ENCODE results near the gene PSMG3.

PSMG3 gene

DNA sequence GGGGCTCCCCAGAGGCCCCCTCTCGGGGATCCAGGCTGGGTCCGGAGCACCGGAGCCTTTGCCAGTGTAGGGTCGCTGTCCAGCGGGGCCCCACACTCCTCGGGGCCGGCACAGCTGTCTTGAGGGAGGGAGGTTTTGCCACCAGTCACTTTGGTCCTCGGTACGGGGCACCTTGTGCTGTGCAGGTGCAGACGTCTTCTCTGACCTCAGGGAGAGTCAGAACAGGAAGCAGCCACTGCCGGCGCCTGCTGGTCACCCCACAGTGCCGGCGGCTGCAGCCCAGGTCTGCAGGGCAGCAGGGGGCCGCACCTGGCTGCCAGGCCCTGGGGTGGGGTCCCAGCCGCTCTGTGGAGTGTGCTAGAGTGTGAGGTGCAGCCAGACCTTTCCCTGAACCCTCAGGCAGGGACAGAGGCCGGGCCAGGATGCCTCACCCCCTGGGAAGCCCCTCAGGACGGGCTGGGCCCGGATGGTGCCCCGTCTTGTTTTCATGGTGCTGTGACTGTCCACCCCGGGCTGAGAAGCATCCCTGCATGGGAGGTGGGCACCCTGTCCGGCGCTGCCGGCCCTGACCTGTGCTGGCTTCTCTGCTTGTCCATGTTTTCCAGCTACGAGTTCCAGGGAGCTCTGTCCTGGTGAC, 31.2 kb downstream of the PSMG3 start:
- Histone ChIP-seq H3K36me3 (ENCODE audit: control insufficient read depth, insufficient read depth, low read length) (no peaks in the 10 kb centered on the region), H3K4me1 (ENCODE audit: control insufficient read depth, low read depth, low read length) (peaks cover 3% of the 10 kb centered on the region), H3K79me2 (ENCODE audit: control insufficient read depth, insufficient read depth, low read length) (peaks cover 2% of the 10 kb centered on the region), H3K56ac (ENCODE audit: low read length) (no peak overlapping the region), H4K5ac (ENCODE audit: low read length) (no peak overlapping the region), H2BK120ac (ENCODE audit: low read depth, low read length) (no peak overlapping the region), H3K9ac (ENCODE audit: low read length) (no peak overlapping the region), H3K27me3 (ENCODE audit: insufficient read depth, low read length, poor library complexity) (no peaks in the 10 kb centered on the region), H3K27ac (ENCODE audit: low read depth, low read length) (no peak overlapping the region), H2BK15ac (replicated peaks; ENCODE audit: low read depth) (no peak overlapping the region), H2AK5ac (ENCODE audit: low read length) (no peak overlapping the region), H3K23ac (ENCODE audit: low read length) (no peak overlapping the region), H3K18ac (ENCODE audit: low read length) (no peak overlapping the region), H4K8ac (ENCODE audit: low read depth, low read length) (no peak overlapping the region), H2BK5ac (ENCODE audit: low read length) (no peak overlapping the region), H3K4me2 (ENCODE audit: low read length) (no peak overlapping the region), H3K79me1 (ENCODE audit: low read length) (no peaks in the 10 kb centered on the region), H3K4me3 (ENCODE audit: low read length) (no peak overlapping the region), H3K4ac (ENCODE audit: low read depth, low read length) (no peak overlapping the region)
- no peak for DNase-seq
- WGBS (ENCODE audit: extremely low coverage, insufficient coverage, low lambda C conversion rate) = no CpG with 5 or more reads among the region's 25 CpGs

DNA sequence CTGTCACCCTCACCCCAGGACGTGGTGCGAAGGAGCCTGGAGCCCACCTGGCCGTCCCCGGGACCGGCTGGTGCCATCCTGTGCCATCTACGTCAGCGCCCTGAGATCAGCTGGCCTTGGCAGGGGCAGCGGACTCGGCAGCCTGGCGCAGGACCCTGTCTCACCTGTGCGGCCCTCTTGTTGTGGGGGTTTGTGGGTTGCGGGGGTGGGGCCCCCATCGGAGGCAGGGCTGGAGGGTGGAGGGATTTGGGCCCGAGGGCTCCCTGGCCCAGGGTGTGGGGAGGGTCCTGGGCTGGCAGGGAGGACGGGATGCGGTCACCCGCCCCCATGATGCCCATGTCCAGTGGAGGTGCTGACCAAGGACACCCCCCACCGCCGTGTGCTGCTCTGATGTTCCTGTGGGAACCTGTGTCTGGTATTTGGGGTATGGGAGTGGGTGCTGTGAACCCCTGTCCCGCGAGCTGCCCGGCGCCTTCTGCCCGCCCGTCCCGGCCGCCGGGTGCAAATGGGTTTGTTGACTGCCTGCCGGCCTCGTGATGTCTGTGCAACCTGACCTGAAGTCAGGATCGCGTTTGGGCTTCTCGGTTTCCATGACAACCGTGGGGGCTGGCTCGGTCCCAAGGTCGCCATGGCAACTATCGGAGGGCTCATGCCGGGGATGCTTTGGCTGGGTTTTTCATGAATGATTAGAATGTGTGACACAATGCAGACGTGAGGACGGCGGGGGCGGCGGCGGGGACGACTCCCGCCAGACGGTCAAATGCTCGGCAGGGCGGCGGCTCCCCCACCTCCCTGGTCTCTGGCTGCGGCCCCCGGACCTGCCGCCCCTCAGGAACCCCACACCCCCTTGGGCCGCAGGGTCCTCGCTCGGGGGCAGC, 32.1 kb downstream of the PSMG3 start:
- H2AK5ac ChIP-seq (ENCODE audit: low read length) = no peak overlapping the region
- H3K4me1 ChIP-seq (ENCODE audit: control insufficient read depth, low read depth, low read length) = peaks cover 5% of the 10 kb centered on the region
- no peak overlapping the region for H2BK120ac ChIP-seq (ENCODE audit: low read depth, low read length)
- no peak overlapping the region for H3K4me2 ChIP-seq (ENCODE audit: low read length)
- peak overlapping the region; percentile 89 for H3K23ac ChIP-seq (ENCODE audit: low read length)
- peak overlapping the region; percentile 22 for H3K18ac ChIP-seq (ENCODE audit: low read length)
- no peaks in the 10 kb centered on the region for H3K36me3 ChIP-seq (ENCODE audit: control insufficient read depth, insufficient read depth, low read length)
- H3K56ac ChIP-seq (ENCODE audit: low read length) = peak overlapping the region; percentile 73
- H3K9ac ChIP-seq (ENCODE audit: low read length) = peak overlapping the region; percentile 47
- H2BK15ac ChIP-seq (replicated peaks; ENCODE audit: low read depth) = no peak overlapping the region
- H4K8ac ChIP-seq (ENCODE audit: low read depth, low read length) = no peak overlapping the region
- peak overlapping the region; percentile 56 for H3K27ac ChIP-seq (ENCODE audit: low read depth, low read length)
- no peak overlapping the region for H3K4me3 ChIP-seq (ENCODE audit: low read length)
- no CpG with 5 or more reads among the region's 56 CpGs for WGBS (ENCODE audit: extremely low coverage, insufficient coverage, low lambda C conversion rate)
- H3K27me3 ChIP-seq (ENCODE audit: insufficient read depth, low read length, poor library complexity) = no peaks in the 10 kb centered on the region
- peak overlapping the region; percentile 28 for H3K4ac ChIP-seq (ENCODE audit: low read depth, low read length)
- H4K5ac ChIP-seq (ENCODE audit: low read length) = no peak overlapping the region
- H3K79me2 ChIP-seq (ENCODE audit: control insufficient read depth, insufficient read depth, low read length) = peaks cover 7% of the 10 kb centered on the region
- DNase-seq = peak; percentile 92
- H2BK5ac ChIP-seq (ENCODE audit: low read length) = no peak overlapping the region
- H3K79me1 ChIP-seq (ENCODE audit: low read length) = no peaks in the 10 kb centered on the region

DNA sequence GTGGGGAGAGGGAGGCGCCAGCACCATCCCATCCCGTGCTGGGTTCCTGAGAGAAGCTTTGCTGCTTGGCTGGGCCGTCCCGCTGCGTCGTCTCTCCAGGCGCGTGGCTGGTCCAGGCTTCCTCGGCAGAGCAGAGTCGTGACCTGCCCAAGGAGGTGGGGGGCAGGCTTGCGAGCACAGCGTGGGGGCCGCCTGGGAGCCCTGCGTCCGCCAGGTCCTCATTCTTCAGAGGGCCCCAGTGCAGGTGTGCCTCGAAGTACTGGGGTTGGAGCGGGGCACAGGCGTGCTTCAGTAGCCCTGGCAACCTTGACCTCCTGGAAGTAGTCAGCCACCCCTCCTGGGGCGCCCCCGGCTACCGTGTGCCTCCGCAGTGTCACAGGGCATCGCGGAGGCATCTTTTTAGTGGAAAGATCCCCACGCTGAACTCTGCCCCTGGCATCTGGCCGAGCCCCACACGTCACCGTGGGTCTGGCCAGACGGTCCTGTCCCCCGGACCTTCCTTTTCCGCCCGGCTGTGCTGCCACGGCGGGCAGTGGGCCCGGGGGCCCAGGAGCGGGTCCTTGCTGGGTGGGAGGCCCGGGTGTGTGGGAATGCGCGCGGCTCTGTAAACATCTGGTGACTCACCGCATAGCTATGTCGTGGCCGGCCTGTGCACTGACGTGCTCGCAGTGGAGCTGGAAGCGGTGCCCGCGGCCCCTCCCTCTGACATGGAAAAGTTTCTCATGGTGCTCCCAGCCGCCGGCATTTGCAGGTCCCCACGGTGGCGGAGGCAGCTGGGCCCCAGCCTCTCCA, 32.9 kb downstream of the PSMG3 start:
- Histone ChIP-seq H3K4me1 (ENCODE audit: control insufficient read depth, low read depth, low read length) (peaks cover 5% of the 10 kb centered on the region), H3K4me2 (ENCODE audit: low read length) (no peak overlapping the region), H3K27me3 (ENCODE audit: insufficient read depth, low read length, poor library complexity) (no peaks in the 10 kb centered on the region), H3K36me3 (ENCODE audit: control insufficient read depth, insufficient read depth, low read length) (no peaks in the 10 kb centered on the region), H2AK5ac (ENCODE audit: low read length) (no peak overlapping the region), H3K4ac (ENCODE audit: low read depth, low read length) (no peak overlapping the region), H3K56ac (ENCODE audit: low read length) (peak overlapping the region; percentile 73), H3K79me2 (ENCODE audit: control insufficient read depth, insufficient read depth, low read length) (peaks cover 7% of the 10 kb centered on the region), H2BK15ac (replicated peaks; ENCODE audit: low read depth) (no peak overlapping the region), H3K79me1 (ENCODE audit: low read length) (no peaks in the 10 kb centered on the region), H3K23ac (ENCODE audit: low read length) (peak overlapping the region; percentile 89), H4K5ac (ENCODE audit: low read length) (no peak overlapping the region), H3K4me3 (ENCODE audit: low read length) (no peak overlapping the region), H2BK5ac (ENCODE audit: low read length) (no peak overlapping the region), H4K8ac (ENCODE audit: low read depth, low read length) (no peak overlapping the region), H3K27ac (ENCODE audit: low read depth, low read length) (peak overlapping the region; percentile 56), H2BK120ac (ENCODE audit: low read depth, low read length) (no peak overlapping the region), H3K9ac (ENCODE audit: low read length) (peak overlapping the region; percentile 47), H3K18ac (ENCODE audit: low read length) (peak overlapping the region; percentile 22)
- WGBS (ENCODE audit: extremely low coverage, insufficient coverage, low lambda C conversion rate) = no CpG with 5 or more reads among the region's 52 CpGs
- peak; percentile 95 for DNase-seq

DNA sequence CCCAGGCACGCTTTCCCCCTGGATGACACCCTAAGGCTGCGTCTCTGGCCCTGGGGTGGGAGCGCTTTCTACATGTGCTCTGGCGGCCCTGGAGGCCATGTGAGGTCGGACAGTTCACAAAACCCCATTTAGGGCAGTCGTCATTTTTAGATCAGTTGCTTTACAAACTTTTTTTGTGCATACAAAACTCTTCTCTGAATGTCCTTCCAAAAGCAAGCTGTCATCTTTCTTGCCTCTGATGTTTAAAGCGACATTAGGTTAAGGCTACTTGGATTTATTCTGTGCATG, 33.4 kb downstream of the PSMG3 start:
- H2AK5ac ChIP-seq (ENCODE audit: low read length) = no peak overlapping the region
- H4K8ac ChIP-seq (ENCODE audit: low read depth, low read length) = no peak overlapping the region
- H3K27ac ChIP-seq (ENCODE audit: low read depth, low read length) = no peak overlapping the region
- no CpG with 5 or more reads among the region's 7 CpGs for WGBS (ENCODE audit: extremely low coverage, insufficient coverage, low lambda C conversion rate)
- no peak overlapping the region for H3K23ac ChIP-seq (ENCODE audit: low read length)
- peaks cover 5% of the 10 kb centered on the region for H3K4me1 ChIP-seq (ENCODE audit: control insufficient read depth, low read depth, low read length)
- no peak overlapping the region for H3K4me3 ChIP-seq (ENCODE audit: low read length)
- no peaks in the 10 kb centered on the region for H3K27me3 ChIP-seq (ENCODE audit: insufficient read depth, low read length, poor library complexity)
- no peak overlapping the region for H4K5ac ChIP-seq (ENCODE audit: low read length)
- H3K18ac ChIP-seq (ENCODE audit: low read length) = no peak overlapping the region
- peaks cover 8% of the 10 kb centered on the region for H3K79me2 ChIP-seq (ENCODE audit: control insufficient read depth, insufficient read depth, low read length)
- no peak overlapping the region for H3K4me2 ChIP-seq (ENCODE audit: low read length)
- H2BK15ac ChIP-seq (replicated peaks; ENCODE audit: low read depth) = no peak overlapping the region
- H3K9ac ChIP-seq (ENCODE audit: low read length) = no peak overlapping the region
- H3K36me3 ChIP-seq (ENCODE audit: control insufficient read depth, insufficient read depth, low read length) = no peaks in the 10 kb centered on the region
- no peak overlapping the region for H3K4ac ChIP-seq (ENCODE audit: low read depth, low read length)
- no peaks in the 10 kb centered on the region for H3K79me1 ChIP-seq (ENCODE audit: low read length)
- no peak overlapping the region for H2BK5ac ChIP-seq (ENCODE audit: low read length)
- no peak overlapping the region for H3K56ac ChIP-seq (ENCODE audit: low read length)
- no peak overlapping the region for H2BK120ac ChIP-seq (ENCODE audit: low read depth, low read length)
- no peak for DNase-seq

DNA sequence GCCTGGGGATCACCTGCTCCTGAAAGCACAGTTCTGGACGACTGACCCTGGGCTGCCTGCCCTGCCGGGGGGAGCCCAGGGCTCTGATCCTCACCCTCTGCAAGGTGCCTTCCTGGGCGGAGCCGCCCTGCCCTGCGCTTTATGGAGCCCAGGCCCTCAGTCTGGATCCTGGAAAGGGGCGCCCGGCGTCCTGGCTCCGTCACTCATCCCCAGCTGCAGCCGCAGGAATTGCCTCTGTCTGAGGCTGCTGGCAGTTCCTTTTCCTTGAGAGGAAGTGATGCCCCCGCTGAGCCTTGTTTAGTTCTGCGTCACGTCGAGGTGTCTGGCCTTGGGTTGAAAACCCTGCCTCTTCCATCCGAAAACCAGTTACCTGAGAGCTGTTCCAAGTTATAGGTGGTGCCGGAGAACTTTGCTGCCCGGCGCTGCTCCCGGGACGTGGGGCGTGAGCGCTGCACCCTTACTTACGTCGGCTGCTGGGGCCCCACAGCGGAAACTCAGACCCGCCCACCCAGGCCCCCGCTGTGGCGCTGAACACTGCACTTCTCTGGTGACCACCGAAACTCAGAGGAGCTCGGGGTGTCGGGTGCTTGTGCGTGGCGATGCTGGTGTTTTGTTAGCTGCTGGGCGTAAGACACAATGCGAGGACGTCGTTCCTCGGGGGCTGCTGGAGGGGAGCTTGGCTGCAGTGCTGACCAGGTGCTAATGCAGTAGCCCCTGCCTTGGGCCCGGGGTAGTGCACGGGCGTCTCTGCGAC, 34.0 kb downstream of the PSMG3 start:
- Histone ChIP-seq H2AK5ac (ENCODE audit: low read length) (no peak overlapping the region), H3K79me2 (ENCODE audit: control insufficient read depth, insufficient read depth, low read length) (peaks cover 9% of the 10 kb centered on the region), H4K5ac (ENCODE audit: low read length) (no peak overlapping the region), H3K4ac (ENCODE audit: low read depth, low read length) (no peak overlapping the region), H3K9ac (ENCODE audit: low read length) (no peak overlapping the region), H3K27ac (ENCODE audit: low read depth, low read length) (no peak overlapping the region), H3K23ac (ENCODE audit: low read length) (no peak overlapping the region), H4K8ac (ENCODE audit: low read depth, low read length) (no peak overlapping the region), H3K56ac (ENCODE audit: low read length) (peak overlapping the region; percentile 5), H3K18ac (ENCODE audit: low read length) (no peak overlapping the region), H3K36me3 (ENCODE audit: control insufficient read depth, insufficient read depth, low read length) (no peaks in the 10 kb centered on the region), H3K4me2 (ENCODE audit: low read length) (no peak overlapping the region), H2BK120ac (ENCODE audit: low read depth, low read length) (no peak overlapping the region), H3K27me3 (ENCODE audit: insufficient read depth, low read length, poor library complexity) (no peaks in the 10 kb centered on the region), H3K4me1 (ENCODE audit: control insufficient read depth, low read depth, low read length) (peaks cover 5% of the 10 kb centered on the region), H2BK15ac (replicated peaks; ENCODE audit: low read depth) (no peak overlapping the region), H3K79me1 (ENCODE audit: low read length) (no peaks in the 10 kb centered on the region), H3K4me3 (ENCODE audit: low read length) (no peak overlapping the region), H2BK5ac (ENCODE audit: low read length) (no peak overlapping the region)
- DNase-seq = no peak
- WGBS (ENCODE audit: extremely low coverage, insufficient coverage, low lambda C conversion rate) = no CpG with 5 or more reads among the region's 42 CpGs

Measured in mesendoderm (in vitro differentiated cells).